Smooth muscle cell (in vitro differentiated cells): ENCODE data around the gene SFXN3. TPM values are rescaled to one million over a fixed set of nuclear protein-coding genes. Genes with fewer than 3 reads are reported as not detected.

Experiments
- DNase-seq: peaks from one replicate; lab custom pipeline; 2025; ENCODE audit not compliant: unreplicated experiment; lab: John Stamatoyannopoulos, UW
- H2AFZ ChIP-seq: fragments of 200-600 bp; sonication (generic); 2 replicates; pipeline ENCODE4 v1.6.0; 2016; ENCODE audit warnings: antibody characterized with exemption, low read depth, mild to moderate bottlenecking
- H3F3A ChIP-seq: fragments of 200-600 bp; sonication (generic); 2 replicates; pipeline ENCODE4 v1.6.0; 2017; ENCODE audit warnings: antibody characterized with exemption, low read depth
- H3K27ac ChIP-seq: fragments of 200-600 bp; sonication (generic); 2 replicates; pipeline ENCODE4 v1.5.1; 2016; ENCODE audit warnings: low read depth, mild to moderate bottlenecking
- H3K27me3 ChIP-seq: fragments of 200-600 bp; sonication (generic); 2 replicates; pipeline ENCODE4 v1.6.1; 2016; ENCODE audit warnings: low read depth, mild to moderate bottlenecking
- H3K36me3 ChIP-seq: fragments of 200-600 bp; sonication (generic); 2 replicates; pipeline ENCODE4 v1.5.1; 2016; ENCODE audit warnings: low read depth
- H3K4me1 ChIP-seq: fragments of 200-600 bp; sonication (generic); 2 replicates; pipeline ENCODE4 v1.5.1; 2016; ENCODE audit warnings: low read depth
- H3K4me2 ChIP-seq: fragments of 200-600 bp; sonication (generic); 2 replicates; pipeline ENCODE4 v1.6.0; 2016; ENCODE audit warnings: mild to moderate bottlenecking
- H3K4me3 ChIP-seq: fragments of 200-600 bp; sonication (generic); 2 replicates; pipeline ENCODE4 v1.5.1; 2016; ENCODE audit warnings: mild to moderate bottlenecking
- H3K79me2 ChIP-seq: fragments of 200-600 bp; sonication (generic); 2 replicates; pipeline ENCODE4 v1.6.0; 2016; ENCODE audit warnings: low read depth, mild to moderate bottlenecking
- H3K9ac ChIP-seq: fragments of 200-600 bp; sonication (generic); 2 replicates; pipeline ENCODE4 v1.6.0; 2016; ENCODE audit warnings: low read depth
- H3K9me3 ChIP-seq: fragments of 200-600 bp; sonication (generic); replicated peaks from 2 replicates; pipeline ENCODE4 v1.5.1; 2016; ENCODE audit warnings: low read depth
- H4K20me1 ChIP-seq: fragments of 200-600 bp; sonication (generic); 2 replicates; pipeline ENCODE4 v1.6.0; 2016; ENCODE audit warnings: low read depth
- WGBS: methylation state at CpG from one replicate; pipeline ENCODE4 v1.1.7; 2016; ENCODE audit warnings: low lambda C conversion rate; 5-methylcytosine and 5-hydroxymethylcytosine counted together
- polyA plus RNA-seq: library from polyadenylated mRNA; unstranded; fragments of >200 nt; fragmentation: Nextera tagmentation; extraction: Ambion mirVana; gene quantifications from 2 replicates; pipeline ENCODE4 v1.2.1, GENCODE V29; 2016
- total RNA-seq: library from RNA; depleted of rRNA; stranded (reverse); fragments of >200 nt; gene quantifications from 2 replicates; pipeline ENCODE4 v1.2.3, GENCODE V29; 2014
- TF ChIP-seq, protein P1 (sequence below): fragments of 200-600 bp; sonication (generic); IDR thresholded peaks from 2 replicates; pipeline ENCODE4 v1.5.1; 2017; ENCODE audit warnings: borderline replicate concordance, mild to moderate bottlenecking, antibody characterized with exemption; ENCODE audit not compliant: insufficient read depth, poor library complexity, severe bottlenecking

The SFXN3 gene
- total and polyA plus RNA-seq, 2 experiments from 2014 or later, result 79.1 to 92.1 TPM

GRCh38 chr10:101030496-101031127 is 422 bp upstream of the SFXN3 start:
- Histone ChIP-seq H3K36me3 (no peaks in the 10 kb centered on the region), H2AFZ (peak overlapping the region; percentile 77), H4K20me1 (peaks cover 29% of the 10 kb centered on the region), H3K79me2 (peaks cover 20% of the 10 kb centered on the region), H3K4me2 (peak overlapping the region; percentile 86), H3K27ac (no peak overlapping the region), H3K9ac (no peak overlapping the region), H3K9me3 (no peaks in the 10 kb centered on the region), H3K4me1 (peaks cover 20% of the 10 kb centered on the region), H3K4me3 (peak overlapping the region; percentile 61), H3F3A (peaks cover 2% of the 10 kb centered on the region), H3K27me3 (no peaks in the 10 kb centered on the region)
- TF ChIP-seq, protein P1, sequence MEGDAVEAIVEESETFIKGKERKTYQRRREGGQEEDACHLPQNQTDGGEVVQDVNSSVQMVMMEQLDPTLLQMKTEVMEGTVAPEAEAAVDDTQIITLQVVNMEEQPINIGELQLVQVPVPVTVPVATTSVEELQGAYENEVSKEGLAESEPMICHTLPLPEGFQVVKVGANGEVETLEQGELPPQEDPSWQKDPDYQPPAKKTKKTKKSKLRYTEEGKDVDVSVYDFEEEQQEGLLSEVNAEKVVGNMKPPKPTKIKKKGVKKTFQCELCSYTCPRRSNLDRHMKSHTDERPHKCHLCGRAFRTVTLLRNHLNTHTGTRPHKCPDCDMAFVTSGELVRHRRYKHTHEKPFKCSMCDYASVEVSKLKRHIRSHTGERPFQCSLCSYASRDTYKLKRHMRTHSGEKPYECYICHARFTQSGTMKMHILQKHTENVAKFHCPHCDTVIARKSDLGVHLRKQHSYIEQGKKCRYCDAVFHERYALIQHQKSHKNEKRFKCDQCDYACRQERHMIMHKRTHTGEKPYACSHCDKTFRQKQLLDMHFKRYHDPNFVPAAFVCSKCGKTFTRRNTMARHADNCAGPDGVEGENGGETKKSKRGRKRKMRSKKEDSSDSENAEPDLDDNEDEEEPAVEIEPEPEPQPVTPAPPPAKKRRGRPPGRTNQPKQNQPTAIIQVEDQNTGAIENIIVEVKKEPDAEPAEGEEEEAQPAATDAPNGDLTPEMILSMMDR, result no peak
- DNase-seq, result no peak
- WGBS, result 11% methylated on average over 25 of the region's 25 CpGs

DNA sequence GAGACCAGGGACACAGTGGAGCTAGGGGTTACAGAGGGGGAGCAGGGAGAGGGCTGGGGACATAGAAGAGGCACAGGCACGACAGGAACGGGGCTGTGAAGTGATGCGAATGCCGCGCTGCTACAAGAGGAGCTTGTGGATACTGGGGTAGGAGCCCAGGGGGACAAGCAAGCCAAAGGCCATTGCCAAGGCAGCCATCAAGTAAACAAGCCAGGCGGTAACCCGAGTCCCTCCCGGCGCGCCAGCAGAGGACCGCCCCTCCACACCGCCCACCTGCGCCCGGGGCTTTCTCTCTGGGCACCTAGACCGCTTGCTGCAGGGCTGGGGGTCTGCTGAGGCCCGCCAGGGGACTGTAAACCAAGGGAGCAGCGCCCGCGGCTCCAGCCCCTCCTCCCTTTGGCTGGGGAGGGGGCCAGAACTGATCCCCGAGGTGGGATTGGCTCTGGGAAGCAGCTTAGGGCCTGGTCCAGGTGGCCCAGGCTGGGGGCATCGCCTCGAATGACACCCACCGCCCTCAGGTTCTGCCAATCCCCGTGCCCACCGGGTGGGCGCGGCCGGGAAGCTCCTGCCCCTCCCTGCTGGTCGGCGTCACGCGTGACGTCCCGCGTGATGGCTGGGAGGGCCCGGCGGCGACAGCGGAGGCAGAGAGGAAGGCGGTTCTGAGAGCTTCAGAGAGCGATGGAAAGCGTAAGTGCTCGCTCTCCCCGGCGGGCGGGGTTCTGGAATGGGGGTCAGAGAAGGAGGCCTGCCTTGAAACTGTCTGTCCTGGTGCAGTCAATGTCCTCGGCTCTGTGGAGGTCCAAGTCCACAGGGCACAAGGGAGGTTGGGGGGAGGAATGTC is 982 bp downstream of the SFXN3 start:
- Histone ChIP-seq H3K27me3 (no peaks in the 10 kb centered on the region), H3K79me2 (peaks cover 20% of the 10 kb centered on the region), H3K9ac (peak overlapping the region; percentile 97), H3F3A (peaks cover 2% of the 10 kb centered on the region), H3K9me3 (no peaks in the 10 kb centered on the region), H3K4me1 (peaks cover 15% of the 10 kb centered on the region), H2AFZ (peak overlapping the region; percentile 77), H3K4me3 (peak overlapping the region; percentile 61), H4K20me1 (peaks cover 43% of the 10 kb centered on the region), H3K27ac (peak overlapping the region; percentile 99), H3K4me2 (peak overlapping the region; percentile 86), H3K36me3 (peaks cover 4% of the 10 kb centered on the region)
- TF ChIP-seq, protein P1, result no peak
- peak; percentile 68 for DNase-seq
- WGBS, result under 1% methylated on average over 45 of the region's 47 CpGs

DNA sequence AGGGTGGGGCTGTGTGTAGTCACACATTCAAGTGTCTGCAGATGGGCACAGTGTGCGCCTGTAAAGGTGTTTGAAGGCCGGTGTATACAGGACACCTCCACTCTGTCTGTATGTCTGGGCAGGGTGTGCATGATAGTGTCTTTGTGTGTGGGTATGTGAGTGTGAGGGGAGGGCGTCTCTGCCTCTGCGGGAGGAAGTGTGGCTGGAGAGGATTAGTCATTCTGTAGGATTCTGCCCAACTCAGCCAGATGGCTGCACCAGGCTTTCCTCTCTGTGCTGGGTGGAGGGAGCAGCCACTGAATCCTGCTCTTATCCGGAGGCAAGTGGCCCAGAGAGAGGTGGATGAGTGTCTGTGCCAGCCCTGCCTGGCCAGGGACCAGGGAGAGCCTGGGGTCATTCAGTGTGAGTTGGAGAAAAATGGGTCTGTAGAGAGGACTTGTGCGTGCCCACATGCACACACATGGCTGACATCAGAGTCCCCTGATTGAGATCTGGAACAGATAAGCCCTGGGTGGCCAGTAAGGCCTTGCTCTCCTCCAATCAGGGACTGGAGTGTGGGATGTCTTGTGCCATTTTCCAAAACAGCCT is 1.7 kb downstream of the SFXN3 start:
- DNase-seq, result peak; percentile 68
- peaks cover 15% of the 10 kb centered on the region for H3K4me1 ChIP-seq
- peaks cover 43% of the 10 kb centered on the region for H4K20me1 ChIP-seq
- peak overlapping the region; percentile 97 for H3K9ac ChIP-seq
- H3K4me3 ChIP-seq, result peak overlapping the region; percentile 61
- no peaks in the 10 kb centered on the region for H3K27me3 ChIP-seq
- no peaks in the 10 kb centered on the region for H3F3A ChIP-seq
- peaks cover 7% of the 10 kb centered on the region for H3K36me3 ChIP-seq
- H2AFZ ChIP-seq, result no peak overlapping the region
- peaks cover 20% of the 10 kb centered on the region for H3K79me2 ChIP-seq
- WGBS, result 11% methylated on average over 6 of the region's 6 CpGs
- peak overlapping the region; percentile 99 for H3K27ac ChIP-seq
- TF ChIP-seq, protein P1, result no peak
- H3K9me3 ChIP-seq, result no peaks in the 10 kb centered on the region
- H3K4me2 ChIP-seq, result peak overlapping the region; percentile 86
